ENCODE results near the gene GOLGA6A. TPM values are rescaled to one million over a fixed set of nuclear protein-coding genes. Genes with fewer than 3 reads are reported as not detected.

Gene GOLGA6A
- total and polyA plus RNA-seq, 9 of the 15 experiments (the other 6 are each of a cell fraction or from before 2014, with no cell fraction given) = not detected

- Histone ChIP-seq H3K9me1 (ENCODE audit: control insufficient read depth, insufficient read depth, low read length) (no peaks in the 10 kb centered on the region), H4K20me1 (replicated peaks; ENCODE audit: control insufficient read depth, insufficient read depth, low read length) (0 out of 2 replicates have a peak, but pooled peaks cover 3% of the 10 kb centered on the region), H3K27me3 (ENCODE audit: control insufficient read depth in 2 of 2, insufficient read depth in 2 of 2, low read length in 2 of 2) (peaks cover 5 to 25% of the 10 kb centered on the region in 2 experiments; a peak in 3 of 5 replicates), H3K4me1 (replicated peaks in 1 of 2; ENCODE audit: control insufficient read depth in 2 of 2, insufficient read depth in 2 of 2, low read length in 2 of 2) (peaks cover 0 to 4% of the 10 kb centered on the region in 2 experiments; a peak in 1 of 5 replicates), H3K9me3 (replicated peaks; ENCODE audit: control insufficient read depth, insufficient read depth, low read depth, low read length) (no peaks in the 10 kb centered on the region), H3K36me3 (ENCODE audit: control insufficient read depth, insufficient read depth, low read length) (no peaks in the 10 kb centered on the region), H3K27ac (ENCODE audit: extremely low read depth, low read depth, low read length) (no peak overlapping the region), H3K4me3 (no peak overlapping the region), H3K9ac (ENCODE audit: insufficient read depth in 1 of 2, low read depth in 2 of 2, low read length in 2 of 2) (no peak overlapping the region), H3K79me2 (ENCODE audit: control insufficient read depth, insufficient read depth, low read length) (no peaks in the 10 kb centered on the region), H3K4me2 (ENCODE audit: insufficient read depth, low read length) (no peak overlapping the region), H2AFZ (ENCODE audit: low read depth, low read length) (no peak overlapping the region)
- ChIA-PET CTCF (ENCODE audit: low intra/inter-chr PET ratio) (no interaction called here), POLR2A (interaction anchor here (0.9 to 1.0 kb wide), 2 partner anchors 200 to 207 kb away, joined by 3 to 5 read pairs; no protein-coding TSS in a partner anchor)
- intact Hi-C loops (cut with micrococcal nuclease) (no loop called here), in situ Hi-C loops (cut with MboI) (loop anchor here (10.0 kb wide), 1 partner anchor 68 kb away; no protein-coding TSS in a partner anchor)
- WGBS (ENCODE audit: insufficient coverage, low coverage, missing lambda C conversion rate) = 0% methylated on average over 5 of the region's 5 CpGs
- ATAC-seq (no peak), FAIRE-seq (no peak), DNase-seq (ENCODE audit: extremely low read depth in 1 of 4, low spot score in 3 of 4) (no peak)
- no peak for TF ChIP-seq ZNF408 (CRISPR knock-in tag; IDR thresholded peaks at IDR 0.05; ENCODE audit: low read depth)
- TF ChIP-seq KDM1A (IDR thresholded peaks at IDR 0.05) = no peak
- TF ChIP-seq MYNN (IDR thresholded peaks at IDR 0.05) = no peak
- TF ChIP-seq MYNN (CRISPR knock-in tag; IDR thresholded peaks at IDR 0.05) = no peak
- TF ChIP-seq HES1 (IDR thresholded peaks at IDR 0.05; ENCODE audit: low read depth) = no peak
- TF ChIP-seq HDGF (IDR thresholded peaks at IDR 0.05) = no peak
- no peak for TF ChIP-seq ZNF407 (IDR thresholded peaks at IDR 0.05; ENCODE audit: low read depth)
- TF ChIP-seq ZNF253 (CRISPR knock-in tag; conservative IDR thresholded peaks at IDR 0.05) = no peak
- no peak for TF ChIP-seq GATAD2B (IDR thresholded peaks at IDR 0.05; ENCODE audit: borderline replicate concordance)
- no peak for TF ChIP-seq CCAR2 (IDR thresholded peaks at IDR 0.05; ENCODE audit: low read depth, low read length)
- TF ChIP-seq RBBP5 (IDR thresholded peaks at IDR 0.05; ENCODE audit: borderline replicate concordance, insufficient read depth, low read length, poor library complexity, severe bottlenecking) = no peak
- no peak for TF ChIP-seq RFX7 (CRISPR knock-in tag; IDR thresholded peaks at IDR 0.05)
- no peak for TF ChIP-seq ZBED1 (IDR thresholded peaks at IDR 0.05)
- no TSS peak for BruUV-seq (replicated peaks)
Measured at GRCh38 chr15:74122403-74123130, 40.2 kb upstream of the GOLGA6A start.

Data from K562 (cell line).